SKM-1 (cell line): Measurements from ENCODE around the gene SENP7.
"Not testable (repeated sequence)": the region's sequence is repeated elsewhere in the genome, so short reads cannot be mapped to it uniquely, and the experiment has no call there.

ENCODE experiments used
- DNase-seq: peaks from one replicate; lab custom pipeline; 2025; ENCODE audit not compliant: unreplicated experiment; lab: John Stamatoyannopoulos, UW

The SENP7 gene

DNA sequence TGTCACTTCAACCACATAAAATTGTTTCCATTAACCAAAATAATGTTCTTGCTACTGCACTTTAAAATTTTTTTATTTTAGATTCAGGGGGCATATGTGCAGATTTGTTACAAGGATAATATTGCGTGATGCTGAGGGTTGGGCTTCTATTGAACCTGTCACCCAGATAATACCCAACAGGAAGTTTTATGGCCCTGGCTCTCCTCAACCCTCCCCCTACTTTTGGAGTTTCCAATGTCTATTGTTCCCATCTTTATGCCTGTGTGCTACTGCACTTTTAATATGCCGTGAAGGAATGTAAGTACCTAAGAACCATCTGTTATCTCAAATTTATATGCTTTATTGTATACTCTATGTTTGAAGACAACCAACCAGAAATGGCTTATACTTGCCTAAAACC is 150.6 kb downstream of the SENP7 start:
- DNase-seq, result no peak

DNA sequence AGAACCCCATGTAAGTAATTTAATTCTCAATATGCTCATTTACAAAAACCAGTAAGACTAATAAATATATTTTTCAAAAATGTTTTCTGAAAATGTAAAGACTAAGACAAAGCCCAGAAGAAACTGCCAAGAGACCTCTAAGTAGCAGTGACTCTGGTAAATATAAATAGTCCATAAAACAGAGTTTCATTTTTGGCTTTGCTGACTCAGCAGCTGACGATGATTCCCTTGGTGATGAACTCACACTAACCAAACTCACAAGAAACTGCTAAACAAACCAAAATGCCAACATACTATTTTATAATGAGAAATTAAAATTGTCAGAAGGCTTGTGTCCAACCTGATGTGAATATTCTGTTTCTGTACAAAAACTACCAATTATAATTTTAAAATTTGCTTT is 161.2 kb downstream of the SENP7 start:
- no peak for DNase-seq

DNA sequence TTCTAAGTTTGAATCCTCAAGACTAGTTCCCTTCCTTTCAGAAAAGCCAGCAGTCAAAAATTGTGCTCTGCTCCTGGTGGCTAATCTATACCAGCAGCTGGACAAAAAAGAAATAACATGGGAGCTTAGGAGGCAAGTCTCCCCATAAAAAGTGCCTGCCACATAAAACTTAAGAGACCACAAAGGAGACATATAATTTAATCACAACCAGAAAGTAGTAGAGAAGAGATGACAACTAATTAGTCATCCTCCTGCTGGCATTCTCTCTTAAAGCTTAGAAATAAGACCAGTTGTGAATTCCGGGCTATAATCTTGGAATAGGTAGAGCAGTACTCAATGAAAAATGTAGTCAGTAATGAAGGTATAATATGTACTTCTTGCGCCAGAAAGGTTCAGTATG is 172.4 kb downstream of the SENP7 start:
- no peak for DNase-seq

DNA sequence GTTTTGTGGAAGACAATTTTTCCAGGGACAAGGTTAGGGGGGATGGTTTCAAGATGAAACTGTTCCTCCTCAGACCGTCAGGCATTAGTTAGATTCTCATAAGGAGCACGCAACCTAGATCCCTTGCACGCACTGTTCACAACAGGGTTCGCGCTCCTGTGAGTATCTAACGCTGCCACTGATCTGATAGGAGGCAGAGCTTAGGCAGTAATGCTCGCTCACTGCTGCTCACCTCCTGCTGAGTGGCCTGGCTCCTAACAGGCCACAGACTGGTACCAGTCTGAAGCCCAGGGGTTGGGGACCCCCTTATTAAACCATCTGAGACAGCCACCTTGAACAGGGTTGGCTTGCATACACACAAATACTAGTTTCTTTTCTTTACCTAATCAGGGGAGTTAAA is 179.1 kb downstream of the SENP7 start:
- DNase-seq, result no peak

DNA sequence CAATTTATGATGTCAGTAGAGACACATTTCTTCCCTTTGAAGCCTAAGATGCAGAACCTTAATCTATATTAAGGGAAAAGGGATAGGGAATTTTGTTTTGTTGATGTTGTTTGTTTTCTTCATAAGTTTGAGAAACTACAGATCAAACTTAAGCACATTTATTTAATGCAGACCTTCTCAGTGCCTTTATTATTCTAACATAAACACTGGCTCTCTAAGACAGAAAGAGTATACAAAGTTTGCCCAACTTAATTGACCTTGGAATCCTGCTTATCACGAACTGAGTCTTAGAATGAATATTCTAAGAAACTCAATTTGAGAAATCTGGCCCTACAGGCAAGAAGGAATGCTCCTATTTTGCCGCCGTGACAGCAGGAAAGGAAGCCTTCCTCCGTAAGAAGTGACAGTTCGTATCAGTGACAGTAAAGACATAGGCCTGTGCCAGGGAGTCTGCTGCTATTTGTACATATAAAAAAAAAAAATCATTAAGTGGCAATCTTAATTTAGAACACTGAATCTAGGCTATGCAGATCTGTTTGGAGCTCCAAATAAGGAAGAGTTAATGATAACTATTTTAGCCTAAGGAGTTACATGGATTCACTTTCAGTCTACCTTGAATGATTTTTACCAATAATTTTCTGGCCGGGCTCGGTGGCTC is 183.9 kb downstream of the SENP7 start:
- no peak for DNase-seq

DNA sequence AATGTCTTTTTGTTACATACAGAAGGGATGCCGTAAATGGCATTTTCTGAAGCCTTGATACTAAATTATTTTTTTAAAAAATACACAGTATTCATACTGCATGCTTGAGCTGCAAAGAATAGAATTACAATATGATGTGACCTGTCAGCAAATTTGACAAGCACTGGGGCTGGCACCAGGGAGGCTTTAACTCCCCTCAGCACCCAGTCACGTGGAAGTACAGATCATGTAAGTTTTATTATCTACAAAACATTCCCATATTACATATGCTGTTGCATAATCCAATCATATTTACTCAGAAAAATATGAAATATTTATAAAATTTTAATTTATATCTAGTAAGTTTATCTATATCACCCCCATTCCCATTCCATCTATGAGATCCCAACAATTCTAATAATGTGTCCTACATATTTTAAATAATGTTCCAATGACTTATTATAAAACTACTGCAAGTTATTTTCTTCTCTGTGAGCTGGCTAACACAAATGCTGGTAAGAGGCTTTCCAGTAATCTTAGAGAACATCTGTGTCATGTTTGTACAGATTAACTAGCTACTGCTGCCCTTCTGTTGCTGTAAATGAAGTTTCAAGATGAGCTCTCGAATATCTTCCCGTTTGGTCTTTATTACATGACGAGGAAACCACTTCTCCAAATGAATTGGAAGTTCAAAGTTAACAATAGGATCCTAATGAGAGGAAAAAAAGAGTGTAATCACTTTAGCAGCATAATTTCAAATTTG is 187.4 kb downstream of the SENP7 start:
- DNase-seq, result no peak

DNA sequence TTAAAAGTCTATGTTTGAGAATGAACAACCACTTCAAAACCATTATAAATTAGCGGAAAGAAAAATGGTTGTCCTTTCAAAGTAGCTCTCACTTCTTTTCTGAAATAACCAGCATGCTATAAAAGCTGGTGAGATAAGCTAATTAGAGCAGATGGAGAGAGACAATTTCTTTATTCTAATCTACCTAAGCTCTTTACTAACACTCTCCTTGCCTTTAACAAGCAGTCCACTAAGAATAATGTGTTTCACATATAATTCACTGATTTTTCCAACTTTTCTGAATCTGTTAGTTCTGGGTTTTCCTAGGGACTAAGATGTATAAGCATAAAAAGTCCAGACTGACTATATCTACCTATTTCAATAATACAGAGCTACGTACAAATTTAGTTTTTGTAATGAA is 192.5 kb downstream of the SENP7 start, which contains the start of gene IMPG2:
Gene IMPG2, minus strand, starts transcription at position 101 of the 400 bp plus-strand sequence. CDS start 203 bp downstream, outside the sequence.
- DNase-seq, result no peak

DNA sequence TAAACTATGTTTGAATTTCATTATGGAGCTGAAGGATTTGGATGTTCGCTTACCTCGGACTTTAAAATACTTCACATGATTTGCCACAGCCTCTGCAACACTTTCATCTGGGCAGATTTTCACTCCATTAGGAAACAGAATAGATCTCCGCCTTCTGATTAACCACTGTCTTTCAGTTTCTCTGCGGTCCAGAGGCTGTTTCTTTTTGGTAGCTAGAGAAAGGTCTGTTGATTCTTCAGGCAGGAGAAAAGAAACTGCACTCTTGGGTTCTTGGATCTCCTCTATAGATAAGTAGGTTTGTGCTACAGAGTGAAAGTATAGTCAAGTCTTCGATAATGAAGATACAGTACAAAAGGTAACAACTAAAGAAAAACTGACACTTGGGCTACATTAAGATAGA is 193.5 kb downstream of the SENP7 start:
- DNase-seq, result no peak

DNA sequence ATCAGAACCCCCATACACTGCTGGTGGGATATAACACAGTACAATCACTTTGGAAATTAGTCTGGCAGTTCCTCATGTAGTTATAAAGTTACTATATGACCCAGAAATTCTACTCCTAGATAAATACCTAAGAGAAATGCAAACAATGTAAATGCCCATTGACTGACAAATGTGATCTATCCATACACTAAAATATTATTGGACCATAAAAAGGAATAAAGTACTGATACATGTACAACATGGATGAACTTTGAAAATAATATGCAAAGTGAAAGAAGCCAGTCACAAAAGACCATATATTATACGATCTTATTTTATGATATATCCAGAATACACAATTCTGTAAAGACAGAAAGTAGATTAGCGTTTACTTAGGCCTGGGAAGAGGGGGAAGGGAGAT is 200.5 kb downstream of the SENP7 start:
- DNase-seq, result no peak

DNA sequence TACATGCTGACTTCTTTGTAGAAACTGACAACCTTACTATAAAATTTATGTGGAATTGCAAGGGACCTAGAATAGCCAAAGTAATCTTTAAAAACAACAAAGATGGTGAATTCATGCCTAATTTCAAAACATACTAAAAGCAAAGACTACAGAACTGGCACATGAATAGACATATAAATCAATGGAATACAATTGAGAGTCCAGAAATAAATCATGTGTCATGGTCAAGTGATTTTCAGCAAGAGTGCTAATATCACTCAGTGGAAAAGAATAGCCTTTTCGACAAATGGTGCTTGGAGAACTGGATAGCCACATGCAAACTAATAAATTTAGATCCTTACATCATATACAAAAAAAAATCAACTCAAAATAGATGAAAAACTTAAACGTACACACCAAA is 201.3 kb downstream of the SENP7 start:
- no peak for DNase-seq

DNA sequence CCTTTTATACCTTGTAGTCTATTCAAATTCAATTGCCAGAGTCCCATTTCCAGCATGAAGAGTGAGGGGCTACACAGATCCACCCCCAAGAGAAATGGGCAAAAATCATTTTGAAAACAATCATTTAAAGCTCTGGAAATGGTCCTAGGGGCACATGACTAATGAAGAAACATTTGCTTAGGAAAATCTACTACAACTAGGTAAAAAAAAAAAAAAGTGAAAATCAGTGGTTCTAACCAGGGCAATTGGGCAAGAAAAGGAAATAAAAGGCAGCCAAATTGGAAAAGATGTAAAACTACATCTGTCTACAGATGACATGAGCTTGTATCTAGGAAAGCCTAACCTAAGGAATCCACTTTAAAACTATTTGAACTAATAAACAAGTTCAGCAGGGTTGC is 202.0 kb downstream of the SENP7 start:
- DNase-seq, result no peak

DNA sequence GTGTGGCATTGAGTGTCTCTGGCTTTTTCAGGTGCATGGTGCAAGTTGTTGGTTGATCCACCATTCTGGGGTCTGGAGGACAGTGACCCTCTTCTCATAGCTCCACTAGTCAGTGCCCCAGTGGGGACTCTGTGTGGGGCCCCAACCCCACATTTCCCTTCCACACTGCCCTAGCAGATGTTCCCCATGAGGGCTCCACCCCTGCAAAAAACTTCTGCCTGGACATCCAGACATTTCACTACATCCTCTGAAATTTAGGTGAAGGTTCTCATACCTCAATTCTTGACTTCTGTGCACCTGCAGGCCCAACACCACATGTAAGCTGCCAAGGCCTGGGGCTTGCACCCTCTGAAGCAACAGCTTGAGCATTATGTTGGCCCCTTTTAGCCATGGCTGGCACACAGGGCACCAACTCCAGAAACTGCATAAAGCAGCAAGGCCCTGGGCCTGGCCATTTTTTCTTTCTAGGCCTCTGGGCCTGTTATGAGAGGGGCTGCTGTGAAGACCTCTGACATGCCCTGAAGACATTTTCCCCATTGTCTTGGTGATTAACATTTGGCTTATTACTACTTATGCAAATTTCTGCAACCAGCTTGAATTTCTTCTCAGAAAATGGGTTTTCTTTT is 204.8 kb downstream of the SENP7 start:
- DNase-seq, result not testable (repeated sequence)

DNA sequence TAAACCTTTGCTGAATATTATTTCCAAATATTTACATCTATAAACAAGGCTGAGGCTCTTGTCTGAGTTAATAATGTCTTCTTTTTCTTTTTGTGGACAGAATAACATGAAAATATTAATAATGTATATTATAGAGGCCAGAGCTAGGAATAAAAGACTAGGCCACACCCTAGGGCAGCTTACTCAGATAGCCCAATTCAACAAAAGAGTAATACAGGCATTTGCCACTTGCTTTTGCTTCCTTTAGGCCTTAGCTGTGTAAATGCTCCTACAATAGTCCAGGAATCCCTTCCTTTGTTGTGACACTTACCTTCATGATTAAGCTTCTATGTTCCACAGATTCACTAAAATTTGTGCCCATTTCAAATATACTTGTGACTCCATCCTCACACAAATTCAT is 209.2 kb downstream of the SENP7 start:
- no peak for DNase-seq

DNA sequence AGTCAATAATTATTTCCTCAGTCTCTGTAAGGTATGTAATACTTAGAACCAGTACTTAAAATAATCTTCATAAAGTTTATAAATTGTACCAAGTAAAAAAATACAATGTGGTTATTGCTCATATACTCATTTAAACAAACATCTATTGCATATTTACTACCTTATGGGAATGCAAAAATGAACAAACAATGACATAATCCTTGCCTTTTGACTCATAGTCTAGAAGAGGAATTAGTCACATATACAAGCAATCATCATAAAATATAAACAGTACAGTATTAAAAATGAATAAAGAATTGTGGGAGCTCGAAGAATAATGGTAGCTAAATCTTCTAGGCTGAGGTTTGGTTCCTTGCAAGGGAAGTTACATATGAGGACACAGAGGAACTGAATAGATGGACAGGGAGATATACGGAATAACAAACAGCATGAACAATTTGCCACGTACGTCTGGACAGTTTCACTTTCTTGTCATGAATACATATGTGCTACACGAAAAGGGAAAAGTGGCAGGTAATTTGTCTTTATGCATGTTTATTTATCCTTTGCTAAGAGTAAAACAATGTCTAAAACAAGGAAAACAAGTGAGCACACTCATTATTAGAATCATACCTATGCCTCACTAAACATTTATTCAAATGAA is 209.8 kb downstream of the SENP7 start:
- DNase-seq, result no peak

DNA sequence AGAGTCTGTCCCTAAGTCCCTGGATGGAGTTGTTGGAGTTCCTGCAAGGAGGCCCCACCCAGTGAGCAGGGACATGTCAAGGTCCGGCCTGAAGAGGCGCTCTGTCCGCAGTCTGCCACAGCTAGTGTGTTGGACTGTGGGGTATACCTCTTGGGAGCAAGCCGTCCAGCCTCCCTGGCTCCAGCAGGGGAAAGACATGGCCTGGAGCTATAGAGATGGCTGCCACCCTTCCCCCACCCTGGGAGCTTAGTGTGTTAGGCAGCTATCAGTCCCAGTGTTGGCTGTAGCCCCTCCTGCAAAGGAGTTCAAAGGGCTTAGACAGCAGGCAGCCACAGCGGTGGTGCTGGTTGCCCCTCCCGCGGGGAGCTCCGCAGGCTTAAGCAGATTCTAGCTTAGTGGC is 212.9 kb downstream of the SENP7 start:
- no peak for DNase-seq

DNA sequence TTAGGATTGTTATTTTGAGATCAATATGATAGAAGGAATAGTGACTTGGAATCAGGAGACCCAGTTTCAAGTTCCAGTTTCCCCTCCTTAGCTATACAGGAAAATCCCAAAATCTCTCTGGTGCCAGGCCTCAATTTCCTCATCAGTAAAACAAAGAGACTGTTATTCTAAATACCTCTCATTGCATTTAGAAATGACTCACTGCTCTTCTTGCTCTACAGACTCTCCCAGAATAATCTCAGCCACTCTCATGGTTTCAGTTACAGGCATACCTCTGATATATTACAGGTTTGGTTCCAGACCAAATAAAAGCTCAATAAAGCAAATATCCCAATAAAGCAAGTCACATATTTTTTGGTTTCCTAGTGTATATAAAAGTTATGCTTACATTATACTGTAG is 221.0 kb downstream of the SENP7 start:
- no peak for DNase-seq

DNA sequence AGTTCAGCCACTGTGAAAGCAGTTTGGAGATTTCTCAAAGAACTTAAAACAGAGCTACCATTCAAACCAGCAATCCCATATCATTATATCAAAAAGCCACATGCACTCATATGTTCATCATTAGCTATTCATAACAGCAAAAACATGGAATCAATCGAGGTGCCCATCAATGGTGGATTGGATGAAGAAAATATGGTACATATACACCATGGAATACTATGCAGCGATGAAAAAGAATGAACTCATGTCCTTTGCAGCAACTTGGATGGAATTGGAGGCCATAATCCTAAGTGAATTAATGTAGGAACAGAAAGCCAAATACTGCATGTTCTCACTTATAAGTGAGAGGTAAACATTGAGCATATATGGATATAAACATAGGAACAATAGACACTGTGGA is 224.7 kb downstream of the SENP7 start:
- no peak for DNase-seq

DNA sequence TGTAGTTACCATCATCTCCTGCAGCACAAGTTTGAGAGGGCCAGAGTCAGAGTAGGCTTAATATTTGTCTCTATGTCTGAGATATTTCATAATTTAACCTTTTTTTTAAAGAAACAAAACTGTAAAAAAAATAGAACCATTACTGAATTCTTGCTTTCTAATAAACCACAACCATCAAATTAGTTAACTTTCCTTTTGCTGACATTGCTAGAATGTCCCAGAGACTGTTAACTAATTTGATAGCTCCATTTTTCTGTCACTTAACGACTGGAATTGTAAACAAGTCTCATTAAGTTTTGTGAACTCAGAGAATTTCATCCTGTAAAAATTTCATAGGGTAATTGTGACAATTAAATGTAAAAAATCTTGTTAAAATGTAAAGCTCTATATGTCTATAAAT is 228.3 kb downstream of the SENP7 start:
- no peak for DNase-seq

DNA sequence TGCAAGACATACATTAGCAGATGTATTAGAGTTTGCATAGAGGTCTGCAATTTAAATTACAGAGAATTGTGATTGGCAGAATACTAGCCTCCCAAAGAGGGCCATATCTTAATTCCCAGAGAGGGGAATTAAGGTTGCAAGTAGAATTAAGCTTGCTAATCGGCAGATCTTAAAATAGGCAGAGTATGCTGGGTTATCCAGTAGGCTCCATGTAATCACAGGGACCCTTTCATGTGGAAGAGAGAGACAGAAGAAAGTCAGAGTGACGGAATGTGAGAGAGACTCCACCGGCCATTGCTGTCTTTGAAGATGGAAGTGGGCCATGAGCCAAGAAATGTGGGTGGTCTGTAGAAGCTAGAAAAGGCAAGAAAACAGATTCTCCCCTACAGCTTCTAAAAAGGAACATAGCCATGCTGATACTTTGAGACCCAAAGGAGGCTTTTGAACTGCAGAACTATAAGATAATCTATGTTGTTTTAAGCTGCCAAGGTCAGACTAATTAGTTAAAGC is 231.4 kb downstream of the SENP7 start:
- DNase-seq, result no peak

DNA sequence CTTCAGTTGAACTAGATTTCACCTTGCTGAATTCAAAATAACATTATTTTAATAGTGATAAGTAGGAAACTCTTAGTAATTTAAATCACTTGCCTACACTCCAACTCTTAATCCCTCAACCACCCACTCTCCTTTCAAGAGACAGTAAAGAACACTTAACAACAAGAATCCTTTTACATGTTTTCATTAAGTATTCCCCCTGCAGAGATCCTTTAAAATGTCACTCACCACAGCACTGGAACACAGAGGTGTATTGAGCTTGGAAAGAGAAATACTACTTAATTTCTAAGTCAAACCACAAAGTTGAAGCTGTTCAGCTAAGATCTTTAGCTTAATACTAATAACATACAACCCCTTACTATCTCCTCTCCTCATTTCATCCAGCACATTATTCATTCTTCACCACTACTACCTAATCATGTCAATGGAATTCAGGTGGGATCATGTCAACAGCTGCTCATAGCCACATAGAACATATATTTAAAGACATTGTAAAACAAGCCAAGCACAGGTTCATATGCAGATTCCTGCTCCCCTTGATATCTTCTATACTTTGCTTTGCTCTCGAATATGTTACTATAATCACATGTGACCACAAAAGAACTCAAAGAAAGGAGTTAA is 233.1 kb downstream of the SENP7 start:
- DNase-seq, result no peak

DNA sequence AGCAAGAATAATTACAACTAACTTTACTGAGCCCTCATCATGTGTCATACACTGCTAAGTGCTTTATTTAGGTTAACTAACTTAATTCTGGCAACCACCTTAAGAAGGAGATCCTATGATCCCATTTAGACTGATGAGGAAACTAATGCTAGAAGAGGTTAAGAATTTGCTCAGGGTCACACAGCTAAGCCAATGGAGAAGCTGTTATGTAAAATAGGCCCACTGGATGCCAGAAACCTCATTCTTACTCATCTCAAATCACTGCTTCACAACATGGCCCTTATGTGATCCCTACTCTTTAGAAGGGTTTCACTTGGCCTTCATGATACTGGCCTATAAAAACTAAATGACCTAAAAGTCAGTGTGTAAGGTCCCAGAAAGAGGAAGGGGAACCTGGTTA is 233.8 kb downstream of the SENP7 start:
- DNase-seq, result no peak
